Fibroblast of lung (primary cell): ENCODE measurements around the gene PDCD7. TPM values are rescaled to one million over a fixed set of nuclear protein-coding genes. Genes with fewer than 3 reads are reported as not detected.
"Not testable (repeated sequence)": the region's sequence is repeated elsewhere in the genome, so short reads cannot be mapped to it uniquely, and the experiment has no call there.

Experiments used
- DNase-seq, 2 donors: peaks; one replicate each; pipeline versions ENCODE4 v3.0.0 to v3.0.0-alpha.2; 2010; ENCODE audit warnings: low read depth in 2 of 2
- H2AFZ ChIP-seq: 2 replicates; pipeline ENCODE4 v1.5.1; 2012; ENCODE audit warnings: low read length, control low read depth, inconsistent platforms
- H3K27ac ChIP-seq: 2 replicates; pipeline ENCODE4 v1.5.1; 2011; ENCODE audit warnings: low read length, control low read depth; ENCODE audit not compliant: insufficient read depth
- H3K27me3 ChIP-seq: 2 replicates; pipeline ENCODE4 v1.5.1; 2011; ENCODE audit warnings: mild to moderate bottlenecking, low read length; ENCODE audit not compliant: control insufficient read depth, insufficient read depth
- H3K36me3 ChIP-seq: 2 replicates; pipeline ENCODE4 v1.5.1; 2011; ENCODE audit warnings: low read length; ENCODE audit not compliant: control insufficient read depth, insufficient read depth
- H3K4me1 ChIP-seq: 2 replicates; pipeline ENCODE4 v1.5.1; 2011; ENCODE audit warnings: low read length; ENCODE audit not compliant: control insufficient read depth, insufficient read depth; ENCODE audit errors: extremely low read depth
- H3K4me2 ChIP-seq: 2 replicates; pipeline ENCODE4 v1.5.1; 2011; ENCODE audit warnings: low read length, control low read depth; ENCODE audit not compliant: insufficient read depth; ENCODE audit errors: extremely low read depth
- H3K4me3 ChIP-seq, 4 experiments: fragments of 200-600 bp in 1 of 4; sonication (generic) in 1 of 4; replicated peaks in 1 of 4; 2 replicates each; pipeline ENCODE4 v1.5.1; 2011 to 2016; ENCODE audit warnings: low read length in 4 of 4, low read depth in 3 of 4, mild to moderate bottlenecking in 3 of 4, control low read depth in 2 of 4, inconsistent platforms in 1 of 4, mixed read lengths in 1 of 4; ENCODE audit not compliant: insufficient read depth in 1 of 4; ENCODE audit errors: control extremely low read depth in 1 of 4
- H3K79me2 ChIP-seq: 2 replicates; pipeline ENCODE4 v1.5.1; 2012; ENCODE audit warnings: mild to moderate bottlenecking, low read length, inconsistent platforms; ENCODE audit not compliant: control insufficient read depth, insufficient read depth
- H3K9ac ChIP-seq: 2 replicates; pipeline ENCODE4 v1.5.1; 2011; ENCODE audit warnings: mild to moderate bottlenecking, low read length, control low read depth; ENCODE audit not compliant: insufficient read depth
- H3K9me3 ChIP-seq: 2 replicates; pipeline ENCODE4 v1.5.1; 2012; ENCODE audit warnings: low read depth, low read length; ENCODE audit not compliant: control insufficient read depth, insufficient read depth
- H4K20me1 ChIP-seq: 2 replicates; pipeline ENCODE4 v1.5.1; 2011; ENCODE audit warnings: low read length; ENCODE audit not compliant: control insufficient read depth, insufficient read depth; ENCODE audit errors: extremely low read depth
- EZH2 ChIP-seq: IDR thresholded peaks from 2 replicates; pipeline ENCODE4 v1.5.1; 2012; ENCODE audit warnings: low read length, control low read depth, mild to moderate bottlenecking; ENCODE audit errors: missing control alignments
- polyA plus RNA-seq, 2 donors: library from polyadenylated mRNA; depleted of rRNA in 1 of 2; stranded (reverse) in 1 of 2; unstranded in 1 of 2; fragments of >200 nt; gene quantifications; 2 replicates each; pipeline ENCODE4 v1.2.1, GENCODE V29; 2011 to 2012; ENCODE audit warnings: missing spikeins in 1 of 2
- total RNA-seq: library from RNA; depleted of rRNA; stranded (reverse); fragments of >200 nt; gene quantifications from 2 replicates; pipeline ENCODE4 v1.2.1, GENCODE V29; 2014
- TF ChIP-seq, protein P1 (sequence below), 2 donors: IDR thresholded peaks in 1 of 2; conservative IDR thresholded peaks in 1 of 2; 1 replicate in 1 of 2; 2 replicates in 1 of 2; pipeline ENCODE4 v1.5.1; 2011 to 2012; ENCODE audit warnings: low read length in 2 of 2, control low read depth in 1 of 2, inconsistent platforms in 1 of 2, low read depth in 1 of 2, mild to moderate bottlenecking in 1 of 2

PDCD7 gene
- total and polyA plus RNA-seq, 2 donors (not counting 1 experiment from before 2014, with no cell fraction given) = 17.0 to 21.7 TPM

DNA sequence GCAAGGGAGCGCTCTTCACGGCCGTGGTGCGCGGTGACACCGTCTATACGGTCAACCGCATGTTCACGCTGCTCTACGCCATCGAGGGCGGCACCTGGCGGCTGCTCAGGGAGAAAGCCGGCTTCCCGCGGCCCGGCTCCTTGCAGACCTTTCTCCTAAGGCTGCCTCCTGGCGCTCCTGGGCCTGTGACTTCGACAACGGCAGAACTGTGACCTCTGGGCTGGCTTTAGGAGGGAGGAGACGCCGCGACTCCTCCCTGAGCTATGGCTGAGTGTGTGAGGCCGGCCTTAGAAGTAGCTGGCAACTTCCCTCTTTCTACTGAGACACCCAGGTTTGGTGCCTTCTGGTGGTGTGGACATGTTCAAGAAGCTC lies 55.6 kb downstream of the PDCD7 start:
- no peak overlapping the region for H3K9ac ChIP-seq
- peaks cover 2% of the 10 kb centered on the region for H3K27me3 ChIP-seq
- no peak overlapping the region for H3K27ac ChIP-seq
- H3K79me2 ChIP-seq = no peaks in the 10 kb centered on the region
- TF ChIP-seq, protein P1, sequence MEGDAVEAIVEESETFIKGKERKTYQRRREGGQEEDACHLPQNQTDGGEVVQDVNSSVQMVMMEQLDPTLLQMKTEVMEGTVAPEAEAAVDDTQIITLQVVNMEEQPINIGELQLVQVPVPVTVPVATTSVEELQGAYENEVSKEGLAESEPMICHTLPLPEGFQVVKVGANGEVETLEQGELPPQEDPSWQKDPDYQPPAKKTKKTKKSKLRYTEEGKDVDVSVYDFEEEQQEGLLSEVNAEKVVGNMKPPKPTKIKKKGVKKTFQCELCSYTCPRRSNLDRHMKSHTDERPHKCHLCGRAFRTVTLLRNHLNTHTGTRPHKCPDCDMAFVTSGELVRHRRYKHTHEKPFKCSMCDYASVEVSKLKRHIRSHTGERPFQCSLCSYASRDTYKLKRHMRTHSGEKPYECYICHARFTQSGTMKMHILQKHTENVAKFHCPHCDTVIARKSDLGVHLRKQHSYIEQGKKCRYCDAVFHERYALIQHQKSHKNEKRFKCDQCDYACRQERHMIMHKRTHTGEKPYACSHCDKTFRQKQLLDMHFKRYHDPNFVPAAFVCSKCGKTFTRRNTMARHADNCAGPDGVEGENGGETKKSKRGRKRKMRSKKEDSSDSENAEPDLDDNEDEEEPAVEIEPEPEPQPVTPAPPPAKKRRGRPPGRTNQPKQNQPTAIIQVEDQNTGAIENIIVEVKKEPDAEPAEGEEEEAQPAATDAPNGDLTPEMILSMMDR (conservative IDR thresholded peaks at IDR 0.05 in 1 of 2, IDR thresholded peaks at IDR 0.05 in 1 of 2; ENCODE audit: low read depth in 1 of 2, low read length in 2 of 2) = peak in 1 of 2 donors; percentile 35
- TF ChIP-seq EZH2 = no peak
- H3K4me3 ChIP-seq = no peak overlapping the region
- no peaks in the 10 kb centered on the region for H3K36me3 ChIP-seq
- DNase-seq = peak in 1 of 2 donors; percentile 41
- no peak overlapping the region for H3K4me2 ChIP-seq
- peaks cover 3% of the 10 kb centered on the region for H3K4me1 ChIP-seq
- no peak overlapping the region for H2AFZ ChIP-seq
- no peaks in the 10 kb centered on the region for H4K20me1 ChIP-seq
- no peaks in the 10 kb centered on the region for H3K9me3 ChIP-seq

DNA sequence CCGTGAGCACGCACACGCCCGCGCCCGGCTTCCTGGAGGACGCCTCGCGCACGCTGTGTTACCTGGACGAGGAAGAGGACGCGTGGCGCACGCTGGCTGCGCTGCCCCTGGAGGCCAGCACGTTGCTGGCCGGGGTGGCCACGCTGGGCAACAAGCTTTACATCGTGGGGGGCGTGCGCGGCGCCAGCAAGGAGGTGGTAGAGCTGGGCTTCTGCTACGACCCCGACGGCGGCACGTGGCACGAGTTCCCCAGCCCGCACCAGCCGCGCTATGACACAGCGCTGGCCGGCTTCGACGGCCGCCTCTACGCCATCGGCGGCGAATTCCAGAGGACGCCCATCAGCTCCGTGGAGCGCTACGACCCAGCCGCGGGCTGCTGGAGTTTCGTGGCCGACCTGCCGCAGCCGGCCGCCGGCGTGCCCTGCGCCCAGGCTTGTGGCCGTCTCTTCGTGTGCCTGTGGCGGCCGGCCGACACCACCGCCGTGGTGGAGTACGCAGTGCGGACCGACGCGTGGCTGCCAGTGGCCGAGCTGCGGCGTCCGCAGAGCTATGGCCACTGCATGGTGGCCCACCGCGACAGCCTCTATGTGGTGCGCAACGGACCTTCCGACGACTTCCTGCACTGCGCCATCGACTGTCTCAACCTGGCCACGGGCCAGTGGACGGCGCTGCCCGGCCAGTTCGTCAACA lies 56.2 kb downstream of the PDCD7 start:
- Histone ChIP-seq H3K9ac (no peak overlapping the region), H4K20me1 (no peaks in the 10 kb centered on the region), H3K9me3 (no peaks in the 10 kb centered on the region), H3K79me2 (no peaks in the 10 kb centered on the region), H3K4me3 (no peak overlapping the region), H3K4me2 (no peak overlapping the region), H3K4me1 (no peaks in the 10 kb centered on the region), H3K27ac (no peak overlapping the region), H3K36me3 (no peaks in the 10 kb centered on the region), H2AFZ (no peak overlapping the region), H3K27me3 (peaks cover 2% of the 10 kb centered on the region)
- no peak for DNase-seq
- TF ChIP-seq, protein P1 (conservative IDR thresholded peaks at IDR 0.05 in 1 of 2, IDR thresholded peaks at IDR 0.05 in 1 of 2; ENCODE audit: low read depth in 1 of 2, low read length in 2 of 2) = no peak
- TF ChIP-seq EZH2 = no peak

DNA sequence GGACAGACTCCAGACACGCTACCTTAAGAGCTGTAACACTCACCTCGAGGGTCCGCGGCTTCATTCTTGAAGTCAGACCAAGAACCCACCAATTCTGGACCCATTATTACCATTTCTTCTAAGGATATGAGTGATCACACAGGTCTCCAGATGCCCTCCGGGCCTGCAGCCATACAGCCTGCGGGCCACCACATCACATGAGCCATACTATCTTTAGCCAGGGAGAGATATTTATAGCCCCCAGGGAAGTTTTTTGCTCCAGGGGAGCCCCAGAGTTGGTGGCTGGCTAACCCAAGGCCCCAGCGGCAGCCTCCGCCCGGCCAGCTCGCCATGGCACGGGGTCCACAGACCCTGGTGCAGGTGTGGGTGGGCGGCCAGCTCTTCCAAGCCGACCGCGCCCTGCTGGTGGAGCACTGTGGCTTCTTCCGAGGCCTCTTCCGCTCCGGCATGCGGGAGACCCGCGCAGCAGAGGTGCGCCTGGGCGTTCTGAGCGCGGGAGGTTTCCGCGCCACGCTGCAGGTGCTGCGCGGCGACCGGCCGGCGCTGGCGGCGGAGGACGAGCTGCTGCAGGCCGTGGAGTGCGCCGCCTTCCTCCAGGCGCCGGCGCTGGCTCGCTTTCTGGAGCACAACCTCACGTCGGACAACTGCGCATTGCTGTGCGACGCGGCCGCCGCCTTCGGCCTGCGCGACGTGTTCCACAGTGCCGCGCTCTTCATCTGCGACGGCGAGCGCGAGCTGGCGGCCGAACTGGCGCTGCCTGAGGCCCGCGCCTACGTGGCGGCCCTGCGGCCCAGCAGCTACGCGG lies 56.9 kb downstream of the PDCD7 start, which contains the start of gene KBTBD13:
Gene KBTBD13, plus strand, starts transcription at position 261 of the 805 bp plus-strand sequence. Its CDS starts 70 bp downstream, at position 331.
- H3K36me3 ChIP-seq = no peaks in the 10 kb centered on the region
- H3K4me3 ChIP-seq = no peak within 1 kb of the TSS
- H3K79me2 ChIP-seq = no peaks in the 10 kb centered on the region
- no peak for TF ChIP-seq EZH2
- TF ChIP-seq, protein P1 (conservative IDR thresholded peaks at IDR 0.05 in 1 of 2, IDR thresholded peaks at IDR 0.05 in 1 of 2; ENCODE audit: low read depth in 1 of 2, low read length in 2 of 2) = no peak
- no peak for DNase-seq
- H3K4me1 ChIP-seq = peaks cover 5% of the 10 kb centered on the region
- H3K9ac ChIP-seq = no peak within 1 kb of the TSS
- H3K4me2 ChIP-seq = no peak within 1 kb of the TSS
- H3K27me3 ChIP-seq = peaks cover 2% of the 10 kb centered on the region
- H3K27ac ChIP-seq = no peak within 1 kb of the TSS
- H4K20me1 ChIP-seq = no peaks in the 10 kb centered on the region
- H2AFZ ChIP-seq = no peak within 1 kb of the TSS
- H3K9me3 ChIP-seq = no peaks in the 10 kb centered on the region

DNA sequence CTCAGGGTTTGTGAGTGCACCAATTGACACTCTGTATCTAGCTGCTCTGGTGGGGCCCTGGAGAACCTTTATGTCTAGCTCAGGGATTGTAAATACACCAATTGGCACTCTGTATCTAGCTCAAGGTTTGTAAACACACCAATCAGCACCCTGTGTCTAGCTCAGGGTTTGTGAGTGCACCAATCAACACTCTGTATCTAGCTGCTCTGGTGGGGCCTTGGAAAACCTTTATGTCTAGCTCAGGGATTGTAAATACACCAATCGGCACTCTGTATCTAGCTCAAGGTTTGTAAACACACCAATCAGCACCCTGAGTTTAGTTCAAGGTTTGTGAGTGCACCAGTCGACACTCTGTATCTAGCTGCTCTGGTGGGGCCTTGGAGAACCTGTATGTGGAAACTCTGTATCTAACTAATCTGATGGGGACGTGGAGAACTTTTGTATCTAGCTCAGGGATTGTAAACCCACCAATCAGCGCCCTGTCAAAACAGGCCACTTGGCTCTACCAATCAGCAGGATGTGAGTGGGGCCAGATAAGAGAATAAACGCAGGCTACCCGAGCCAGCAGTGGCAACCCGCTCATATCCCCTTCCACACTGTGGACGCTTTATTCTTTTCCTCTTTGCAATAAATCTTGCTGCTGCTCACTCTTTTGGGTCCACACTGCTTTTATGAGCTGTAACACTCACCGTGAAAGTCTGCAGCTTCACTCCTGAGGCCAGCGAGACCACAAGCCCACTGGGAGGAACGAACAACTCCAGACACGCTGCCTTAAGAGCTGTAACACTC lies 57.8 kb downstream of the PDCD7 start:
- H3K79me2 ChIP-seq, DNase-seq, H3K27ac ChIP-seq, H2AFZ ChIP-seq, H3K9ac ChIP-seq, H3K9me3 ChIP-seq, H3K27me3 ChIP-seq, H3K4me2 ChIP-seq, H3K4me3 ChIP-seq, H4K20me1 ChIP-seq, H3K36me3 ChIP-seq: not testable (repeated sequence)
- H3K4me1 ChIP-seq = peaks cover 14% of the 10 kb centered on the region
